SK-N-SH treated with all-trans-retinoic acid at 6 μM for 48 hours (cell line): ENCODE data around the gene MMP26.

Experiments used
- ARNTL ChIP-seq: fragments of 450-650 bp; formaldehyde crosslinking; IDR thresholded peaks from 2 replicates; pipeline ENCODE4 v1.5.0; 2020; ENCODE audit warnings: low read depth, mild to moderate bottlenecking, moderate library complexity, borderline replicate concordance
- ESRRG ChIP-seq: fragments of 250-450 bp; sonication (Bioruptor Pico); IDR thresholded peaks from 2 replicates; pipeline ENCODE4 v1.6.1; 2021; ENCODE audit warnings: mild to moderate bottlenecking
- ZC3H10 ChIP-seq: fragments of 250-450 bp; sonication (Bioruptor Pico); IDR thresholded peaks from 2 replicates; pipeline ENCODE4 v1.5.1; 2021; ENCODE audit warnings: mild to moderate bottlenecking, moderate library complexity
- ZFP3 ChIP-seq: fragments of 250-450 bp; sonication (Bioruptor Pico); IDR thresholded peaks from 2 replicates; pipeline ENCODE4 v1.5.0; 2020; ENCODE audit warnings: mild to moderate bottlenecking, moderate library complexity
- ZFP30 ChIP-seq: fragments of 450-650 bp; formaldehyde crosslinking; IDR thresholded peaks from 2 replicates; pipeline ENCODE4 v1.5.0; 2022; ENCODE audit warnings: mild to moderate bottlenecking, moderate library complexity
- ZNF565 ChIP-seq: fragments of 450-650 bp; formaldehyde crosslinking; conservative IDR thresholded peaks from 2 replicates; pipeline ENCODE4 v1.5.0; 2020; ENCODE audit warnings: low read depth, mild to moderate bottlenecking, moderate library complexity
- ZNF70 ChIP-seq: fragments of 450-650 bp; formaldehyde crosslinking; IDR thresholded peaks from 2 replicates; pipeline ENCODE4 v1.5.0; 2020; ENCODE audit warnings: mild to moderate bottlenecking, moderate library complexity
- ZNF8 ChIP-seq: fragments of 450-650 bp; formaldehyde crosslinking; IDR thresholded peaks from 2 replicates; pipeline ENCODE4 v1.5.0; 2020; ENCODE audit warnings: mild to moderate bottlenecking, moderate library complexity

GRCh38 chr11:4704054-4704789, at the start of gene MMP26:
- TF ChIP-seq ZFP3 (CRISPR knock-in tag) = no peak
- no peak for TF ChIP-seq ZNF565 (CRISPR knock-in tag)
- TF ChIP-seq ZC3H10 (CRISPR knock-in tag) = no peak
- TF ChIP-seq ESRRG = no peak
- TF ChIP-seq ARNTL (CRISPR knock-in tag) = no peak
- no peak for TF ChIP-seq ZNF70 (CRISPR knock-in tag)
- no peak for TF ChIP-seq ZFP30 (CRISPR knock-in tag)
- TF ChIP-seq ZNF8 = no peak
